HG03575 (cell line): ENCODE data around the gene KIF23.

Experiments used
- ATAC-seq: cut with Tn5 transposase; IDR thresholded peaks from one replicate; pipeline ENCODE4 v1.9.1; 2021; ENCODE audit not compliant: unreplicated experiment, insufficient number of reproducible peaks, low FRiP score; ENCODE audit errors: extremely low read depth

The KIF23 gene

DNA sequence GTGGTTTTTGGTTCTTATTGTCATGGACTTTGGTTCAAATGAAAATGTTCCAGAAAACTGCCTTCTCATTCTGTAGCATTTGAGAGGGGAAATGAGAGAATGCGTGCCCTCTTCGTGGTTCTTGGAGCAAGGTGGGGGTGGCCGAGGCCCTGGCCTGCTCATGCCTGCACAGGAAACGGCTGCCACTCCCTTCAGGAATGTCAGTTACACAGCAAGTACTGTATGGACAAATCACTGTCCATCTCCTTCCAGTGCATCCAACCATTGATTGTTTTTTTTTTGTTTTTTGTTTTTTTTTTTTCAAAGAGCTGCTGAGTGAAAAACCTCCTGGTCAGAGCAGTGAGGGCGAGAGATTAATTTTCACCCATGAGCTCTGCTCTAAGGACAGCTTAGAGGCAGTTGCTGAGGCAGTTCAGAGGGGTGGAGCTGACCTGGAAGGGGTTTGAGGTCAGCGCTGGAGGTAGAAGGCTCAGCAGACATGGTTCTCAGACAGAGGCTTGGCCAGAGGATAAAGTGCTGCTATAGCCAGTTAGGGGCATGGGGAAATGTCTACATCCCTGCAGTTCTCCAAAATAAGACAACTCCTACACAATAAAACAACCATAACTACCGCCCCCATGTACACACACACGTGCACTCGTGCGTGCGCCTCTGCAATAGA, 20.2 kb upstream of the KIF23 start:
- no peak for ATAC-seq

DNA sequence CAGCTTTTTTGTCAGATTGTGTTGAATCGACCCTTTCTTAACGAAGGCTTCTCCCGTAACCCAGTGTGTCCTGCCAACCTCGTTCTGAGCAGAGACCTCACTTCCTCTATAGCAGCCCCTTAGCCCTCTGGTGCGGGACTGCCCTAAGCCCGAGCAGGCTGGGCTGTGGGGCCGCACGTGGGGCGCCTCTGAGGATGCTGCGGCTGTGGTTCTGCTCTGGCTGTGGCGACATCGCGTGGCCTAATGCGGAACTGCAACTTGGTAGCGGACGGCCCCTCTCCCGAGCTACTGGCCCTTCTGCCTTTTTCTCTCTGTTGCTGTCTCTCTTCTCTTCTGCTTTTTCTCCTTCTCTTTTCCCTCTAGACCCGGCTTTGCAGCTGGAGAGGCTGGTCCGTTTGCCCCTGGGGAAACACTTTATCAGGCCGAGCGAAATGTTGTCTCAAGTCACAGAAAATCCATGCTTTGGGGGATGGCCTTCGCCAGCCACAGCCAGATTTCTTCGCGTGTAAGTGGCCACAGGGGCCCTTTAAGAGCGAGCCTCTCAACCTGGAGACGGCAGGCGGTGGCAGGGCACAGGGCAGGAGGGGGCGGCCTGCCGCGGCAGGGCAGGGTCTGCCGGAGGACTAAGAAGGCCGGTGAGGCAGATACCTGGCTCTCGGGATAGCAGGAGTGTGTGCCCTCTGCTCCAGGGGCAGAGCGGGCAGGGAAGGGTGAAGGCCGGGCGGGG, 19.4 kb upstream of the KIF23 start:
- no peak for ATAC-seq

- ATAC-seq: no peak
Observed at GRCh38 chr15:69395460-69395859, 18.7 kb upstream of the KIF23 start.

DNA sequence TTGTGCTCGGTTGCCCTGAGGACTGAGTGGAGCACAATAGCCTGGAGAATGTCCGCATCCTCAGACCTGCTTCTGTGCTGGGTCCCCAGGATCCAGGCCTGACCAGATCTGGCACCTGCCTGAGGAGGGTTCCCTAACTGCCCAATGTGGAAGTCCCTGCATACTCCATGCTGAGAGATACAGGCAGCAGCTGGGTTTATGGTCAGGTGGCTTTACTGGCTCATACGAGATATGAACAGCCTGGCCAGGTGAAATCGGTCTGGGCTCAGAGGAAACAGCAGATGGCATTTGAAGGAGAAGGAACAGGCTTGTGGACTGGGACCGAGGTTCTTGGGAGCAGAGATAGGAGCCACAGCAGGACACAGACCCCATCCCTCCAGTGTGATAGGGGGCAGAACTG, 18.2 kb upstream of the KIF23 start:
- no peak for ATAC-seq

DNA sequence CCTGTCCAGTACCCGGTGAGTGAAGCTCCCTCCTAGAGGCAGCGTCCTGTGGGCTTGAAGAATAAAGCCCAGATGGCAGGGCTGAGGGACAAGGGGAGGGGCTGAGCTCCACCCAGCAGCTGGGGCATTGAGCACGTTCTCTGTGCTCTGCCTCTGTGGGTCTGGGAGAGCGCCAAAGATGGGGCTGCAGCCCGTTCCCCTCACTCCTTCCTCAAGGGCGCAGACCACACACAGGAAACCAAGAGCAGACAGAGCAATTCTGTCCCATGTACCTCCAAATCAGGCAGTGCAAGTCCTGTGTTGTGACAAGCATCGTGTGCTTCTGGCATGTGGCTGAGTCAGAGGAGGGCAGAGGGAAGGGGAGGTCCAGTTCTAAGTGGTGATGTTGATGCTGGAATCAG, 15.7 kb upstream of the KIF23 start:
- ATAC-seq: no peak

DNA sequence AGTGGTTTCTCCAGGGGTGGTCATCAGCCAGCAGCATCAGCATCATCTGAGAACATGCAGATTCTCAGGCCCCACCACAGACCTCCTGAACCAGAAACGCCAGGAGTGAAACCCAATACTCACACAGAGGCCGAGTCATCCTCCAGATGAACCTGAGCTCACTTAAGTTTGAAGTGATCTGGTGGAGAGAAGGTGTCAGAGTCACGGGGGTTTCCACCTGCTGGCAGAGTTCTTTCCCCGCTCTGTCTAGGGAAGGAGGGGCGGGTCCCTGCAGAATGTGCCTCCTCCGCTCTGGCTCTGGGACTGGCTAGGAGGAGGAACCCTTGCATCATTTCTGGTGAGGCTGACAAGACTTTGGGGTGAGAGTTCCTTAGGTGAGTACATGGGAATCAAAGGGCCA, 13.3 kb upstream of the KIF23 start:
- ATAC-seq: no peak

DNA sequence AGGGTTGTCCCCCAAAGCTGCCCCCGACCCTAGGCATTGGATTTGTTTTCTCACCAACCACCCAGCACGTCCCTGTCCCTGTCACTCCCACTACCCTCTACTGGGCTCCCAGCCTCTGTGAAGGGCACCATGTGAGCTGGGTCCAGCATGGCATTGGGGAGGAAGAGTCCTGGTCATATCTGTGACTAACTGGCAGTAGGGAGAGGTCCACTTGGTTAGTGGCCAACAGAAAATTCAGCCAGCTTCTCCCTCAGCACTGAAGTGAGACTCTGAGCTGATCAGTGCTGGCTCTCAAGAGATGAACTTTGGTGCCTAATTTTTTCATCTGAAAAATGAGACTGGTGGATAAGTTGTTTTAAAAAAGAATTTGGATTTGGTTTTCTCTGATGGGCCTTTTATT, 11.3 kb upstream of the KIF23 start:
- ATAC-seq: no peak

DNA sequence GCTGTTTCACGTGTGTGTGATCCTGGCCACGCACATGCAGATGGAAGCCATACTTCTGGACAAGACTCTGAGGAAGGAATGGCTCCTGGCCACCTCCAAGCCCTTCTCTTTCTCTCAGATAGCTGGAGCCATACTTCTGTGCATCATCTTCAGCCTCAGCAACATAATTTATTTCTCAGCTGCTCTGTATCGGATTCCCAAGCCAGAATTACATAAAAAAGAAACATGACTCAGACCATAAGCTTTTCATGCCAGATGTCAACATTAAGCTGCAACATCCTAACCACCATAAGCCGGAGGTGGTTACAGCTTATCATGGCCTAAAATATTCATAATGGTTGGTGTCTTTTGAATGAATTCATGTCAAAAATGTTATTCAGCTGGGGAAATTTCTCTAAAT, 10.6 kb upstream of the KIF23 start:
- no peak for ATAC-seq

DNA sequence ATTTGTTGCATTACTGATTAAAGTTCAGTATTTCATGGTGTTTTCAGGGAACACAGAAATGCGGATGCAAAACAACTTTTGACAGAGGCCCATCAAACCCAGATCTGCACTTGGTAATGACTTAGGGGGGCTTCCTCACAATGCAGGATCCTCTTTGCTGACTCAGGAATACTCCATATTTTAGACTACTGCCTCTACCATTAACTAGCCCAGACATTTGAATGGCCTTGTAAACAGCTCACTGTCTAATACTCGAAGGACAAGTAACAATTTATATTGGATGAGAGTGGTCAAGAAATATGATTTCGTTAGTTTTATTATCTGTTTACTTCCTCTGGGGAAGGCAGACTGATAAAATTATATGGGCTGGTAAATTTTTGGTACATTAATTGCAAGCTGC, 9.0 kb upstream of the KIF23 start:
- ATAC-seq: no peak

- ATAC-seq: no peak
Observed at GRCh38 chr15:69407719-69408400, 6.3 kb upstream of the KIF23 start.

GRCh38 chr15:69408841-69409240, 5.3 kb upstream of the KIF23 start:
- no peak for ATAC-seq

DNA sequence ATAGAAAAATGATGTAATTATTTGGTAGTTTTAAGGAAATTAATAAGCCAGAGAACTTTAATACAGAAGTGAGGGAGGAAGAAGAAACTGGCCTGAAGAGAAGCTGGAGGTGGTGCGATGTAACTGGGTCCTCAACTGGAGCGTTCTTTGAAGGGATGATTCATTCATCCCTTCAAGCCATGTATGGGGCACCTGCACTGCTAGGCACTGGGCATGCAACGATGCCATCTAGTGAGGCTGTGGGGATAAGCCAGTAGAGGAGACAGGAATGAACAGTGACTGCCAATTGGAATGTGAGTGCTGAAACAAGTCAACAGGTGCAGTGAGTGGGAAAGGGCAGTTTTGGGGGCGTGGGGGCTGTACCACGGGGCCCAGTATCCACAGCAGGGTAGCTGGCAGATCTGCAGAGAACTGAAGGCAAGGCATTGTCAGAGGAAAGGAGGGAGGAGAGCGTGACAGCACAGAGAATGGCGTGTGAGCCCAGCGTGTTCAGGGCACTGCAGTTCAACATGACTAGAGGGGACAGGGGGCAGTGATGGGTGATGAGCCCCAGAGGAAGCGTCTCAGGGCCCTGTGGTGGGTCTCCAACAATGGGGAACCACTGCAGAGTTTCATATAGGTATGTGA, 3.8 kb upstream of the KIF23 start:
- no peak for ATAC-seq

- no peak for ATAC-seq
Observed at GRCh38 chr15:69412274-69412673, 1.9 kb upstream of the KIF23 start.

DNA sequence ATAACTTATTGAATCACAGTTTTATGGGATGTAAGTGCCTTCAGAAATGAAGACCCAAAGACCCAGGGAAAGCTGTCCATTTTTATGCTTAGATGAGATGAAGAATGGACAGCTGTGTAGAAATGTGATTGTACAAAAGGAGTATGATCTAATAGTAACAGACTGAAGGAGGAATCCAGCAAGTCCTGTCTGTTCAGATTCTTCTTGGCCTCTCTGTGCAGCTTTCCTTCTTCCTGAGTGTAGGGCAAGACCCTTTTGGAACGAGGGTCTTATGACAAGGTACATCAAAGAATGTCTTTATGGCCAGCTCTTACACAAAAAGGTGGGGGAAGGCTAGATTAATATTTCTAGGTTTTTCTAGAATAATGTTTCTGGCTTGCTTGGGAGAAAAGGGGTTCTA, 1.4 kb upstream of the KIF23 start:
- ATAC-seq: no peak

DNA sequence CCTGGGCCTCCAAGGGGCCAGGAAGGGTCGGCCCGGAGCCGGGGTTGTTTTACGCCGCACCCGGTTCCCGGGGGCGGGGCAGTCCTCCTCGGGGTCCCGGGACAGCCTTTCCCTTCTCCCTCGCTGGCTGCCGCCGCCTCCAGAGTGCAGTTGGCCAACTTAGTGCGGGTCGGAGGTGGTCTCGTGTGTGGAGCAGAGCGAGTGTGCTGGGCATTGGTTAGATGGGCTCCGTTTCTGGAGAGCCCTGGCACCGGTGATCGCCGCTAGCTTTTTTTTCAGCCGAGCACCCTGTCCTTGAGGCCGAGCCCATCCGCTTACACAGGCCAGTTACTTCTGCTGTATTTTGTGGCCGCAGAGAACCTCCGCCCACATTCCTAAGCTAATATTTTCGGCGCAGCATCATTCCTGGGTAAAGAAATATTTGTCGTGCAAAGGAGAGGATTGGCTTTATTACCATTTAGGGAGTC, 585 bp downstream of the KIF23 start:
- ATAC-seq: no peak

- no peak for ATAC-seq
Observed at GRCh38 chr15:69415381-69415780, 1.2 kb downstream of the KIF23 start.

- no peak for ATAC-seq
Observed at GRCh38 chr15:69417581-69417980, 3.4 kb downstream of the KIF23 start.

DNA sequence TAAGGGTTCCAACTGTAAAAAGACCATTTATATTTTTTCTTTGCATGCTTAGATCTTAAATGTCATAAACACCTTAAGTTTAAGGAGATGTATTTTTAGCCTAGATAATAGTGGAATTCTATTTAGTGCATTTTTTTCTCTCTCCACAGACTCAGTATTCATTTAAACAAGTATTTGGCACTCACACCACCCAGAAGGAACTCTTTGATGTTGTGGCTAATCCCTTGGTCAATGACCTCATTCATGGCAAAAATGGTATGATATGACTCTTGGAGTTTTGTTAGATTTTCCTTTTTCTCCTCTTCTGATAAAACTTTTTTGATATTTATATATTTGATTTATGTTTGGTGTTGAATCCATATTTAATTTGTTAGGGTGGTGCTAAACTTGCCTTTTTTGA, 7.3 kb downstream of the KIF23 start:
- ATAC-seq: no peak

DNA sequence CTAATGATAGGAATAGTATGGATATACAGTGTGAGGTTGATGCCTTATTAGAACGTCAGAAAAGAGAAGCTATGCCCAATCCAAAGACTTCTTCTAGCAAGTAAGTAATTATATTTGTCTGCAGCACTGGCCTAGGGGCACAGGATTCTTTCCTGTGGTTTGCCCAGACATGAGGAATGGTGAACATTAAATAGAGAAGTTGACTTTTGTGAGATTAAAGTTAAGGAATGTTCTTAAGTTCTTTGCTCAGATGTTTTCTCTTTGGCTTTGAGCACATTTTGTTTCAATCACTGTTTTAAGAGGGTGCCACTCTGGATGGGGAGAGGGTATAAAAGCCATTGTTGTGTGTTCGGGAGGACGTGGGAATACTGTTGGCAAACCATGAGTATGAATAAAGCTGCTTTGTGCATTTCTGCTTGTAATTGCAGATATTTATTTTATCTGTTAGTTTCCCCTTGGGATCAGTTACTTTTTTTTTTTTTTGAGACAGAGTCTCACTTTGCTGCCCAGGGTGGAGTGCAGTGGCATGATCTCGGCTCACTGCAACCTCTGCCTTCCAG, 8.3 kb downstream of the KIF23 start:
- ATAC-seq: no peak

DNA sequence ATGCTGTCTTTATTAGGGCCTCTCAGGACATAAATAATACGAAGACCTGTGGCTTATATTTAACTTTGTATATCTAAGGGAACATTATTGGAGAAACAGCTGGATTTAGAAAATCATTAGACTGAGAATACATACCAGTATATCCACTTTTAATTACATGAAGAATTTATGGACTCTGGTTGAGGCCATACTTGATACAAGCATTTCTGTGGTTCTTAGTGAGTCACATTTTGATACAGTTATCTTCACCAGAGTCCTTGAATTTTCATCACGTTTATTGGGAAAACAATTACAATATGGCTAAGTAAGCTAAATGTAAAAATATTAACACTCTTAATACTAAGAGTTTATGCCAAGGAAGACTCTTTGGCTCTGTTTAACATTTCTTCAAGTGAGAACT, 9.9 kb downstream of the KIF23 start:
- ATAC-seq: no peak
